Measurements from ENCODE around the gene TOMM6. TPM values are rescaled to one million over a fixed set of nuclear protein-coding genes. Genes with fewer than 3 reads are reported as not detected.

Gene TOMM6
- polyA plus RNA-seq, 1 donor from 2014 or later = 184 TPM

- TF ChIP-seq REST (IDR thresholded peaks at IDR 0.05; ENCODE audit: borderline replicate concordance) (no peak), EZH2 (IDR thresholded peaks at IDR 0.05; ENCODE audit: borderline replicate concordance, insufficient read depth, low read length, poor library complexity, severe bottlenecking) (no peak), EP300 (conservative IDR thresholded peaks at IDR 0.05; ENCODE audit: poor library complexity, severe bottlenecking) (no peak), RAD21 (conservative IDR thresholded peaks at IDR 0.05) (no peak), POLR2AphosphoS5 (IDR thresholded peaks at IDR 0.05) (no peak)
- Histone ChIP-seq H3K36me3 (ENCODE audit: insufficient read depth, low read length) (peaks cover 5% of the 10 kb centered on the region), H3K9me3 (ENCODE audit: low read length) (no peaks in the 10 kb centered on the region), H3K27me3 (ENCODE audit: insufficient read depth, low read depth, low read length) (no peaks in the 10 kb centered on the region), H3K9me2 (ENCODE audit: insufficient read depth, low read length) (no peaks in the 10 kb centered on the region), H3K79me2 (replicated peaks; ENCODE audit: insufficient read depth, low read length) (peaks cover 3% of the 10 kb centered on the region), H3F3A (ENCODE audit: insufficient read depth, low read length, poor library complexity, severe bottlenecking) (no peaks in the 10 kb centered on the region), H3K9ac (ENCODE audit: low read length) (no peak overlapping the region), H3K27ac (ENCODE audit: low read length) (no peak overlapping the region), H3K4me3 (ENCODE audit: low read length) (no peak overlapping the region), H4K20me1 (ENCODE audit: insufficient read depth) (no peaks in the 10 kb centered on the region), H2AFZ (ENCODE audit: low read depth, low read length) (no peak overlapping the region), H3K4me2 (ENCODE audit: low read length) (no peak overlapping the region)
Observed at GRCh38 chr6:41791305-41791704, 3.8 kb downstream of the TOMM6 start.

- Histone ChIP-seq H3K79me2 (replicated peaks; ENCODE audit: insufficient read depth, low read length) (peaks cover 3% of the 10 kb centered on the region), H3K4me3 (ENCODE audit: low read length) (no peak overlapping the region), H3K9ac (ENCODE audit: low read length) (no peak overlapping the region), H3K36me3 (ENCODE audit: insufficient read depth, low read length) (peaks cover 5% of the 10 kb centered on the region), H3K9me3 (ENCODE audit: low read length) (no peaks in the 10 kb centered on the region), H3K27me3 (ENCODE audit: insufficient read depth, low read depth, low read length) (no peaks in the 10 kb centered on the region), H3K27ac (ENCODE audit: low read length) (no peak overlapping the region), H3F3A (ENCODE audit: insufficient read depth, low read length, poor library complexity, severe bottlenecking) (no peaks in the 10 kb centered on the region), H4K20me1 (ENCODE audit: insufficient read depth) (no peaks in the 10 kb centered on the region), H2AFZ (ENCODE audit: low read depth, low read length) (no peak overlapping the region), H3K4me2 (ENCODE audit: low read length) (no peak overlapping the region), H3K9me2 (ENCODE audit: insufficient read depth, low read length) (no peaks in the 10 kb centered on the region)
- TF ChIP-seq MXI1 (conservative IDR thresholded peaks at IDR 0.05; ENCODE audit: poor library complexity, severe bottlenecking) (no peak), TAF1 (IDR thresholded peaks at IDR 0.05; ENCODE audit: low read depth) (no peak), SMC3 (conservative IDR thresholded peaks at IDR 0.05; ENCODE audit: poor library complexity) (no peak), CTCF (IDR thresholded peaks at IDR 0.05; ENCODE audit: poor library complexity, severe bottlenecking) (no peak), POLR2AphosphoS5 (IDR thresholded peaks at IDR 0.05) (no peak), EP300 (conservative IDR thresholded peaks at IDR 0.05; ENCODE audit: poor library complexity, severe bottlenecking) (no peak), REST (IDR thresholded peaks at IDR 0.05; ENCODE audit: borderline replicate concordance) (no peak), RAD21 (conservative IDR thresholded peaks at IDR 0.05) (no peak), EZH2 (IDR thresholded peaks at IDR 0.05; ENCODE audit: borderline replicate concordance, insufficient read depth, low read length, poor library complexity, severe bottlenecking) (no peak)
Observed at GRCh38 chr6:41791984-41792383, 4.5 kb downstream of the TOMM6 start.
